Epithelial cell of esophagus (primary cell): Measurements from ENCODE around the gene OVCA2.

Source experiments
- DNase-seq: peaks from one replicate; pipeline ENCODE4 v3.0.0; 2010; ENCODE audit warnings: low read depth
- H3K4me3 ChIP-seq: 2 replicates; pipeline ENCODE4 v1.5.1; 2011; ENCODE audit warnings: mild to moderate bottlenecking, low read length, control low read depth
- TF ChIP-seq, protein P1 (sequence below): IDR thresholded peaks from 2 replicates; pipeline ENCODE4 v1.5.1; 2011; ENCODE audit warnings: low read depth, mild to moderate bottlenecking, low read length, control low read depth, inconsistent platforms; ENCODE audit not compliant: insufficient read depth; ENCODE audit errors: missing control alignments

The OVCA2 gene

DNA sequence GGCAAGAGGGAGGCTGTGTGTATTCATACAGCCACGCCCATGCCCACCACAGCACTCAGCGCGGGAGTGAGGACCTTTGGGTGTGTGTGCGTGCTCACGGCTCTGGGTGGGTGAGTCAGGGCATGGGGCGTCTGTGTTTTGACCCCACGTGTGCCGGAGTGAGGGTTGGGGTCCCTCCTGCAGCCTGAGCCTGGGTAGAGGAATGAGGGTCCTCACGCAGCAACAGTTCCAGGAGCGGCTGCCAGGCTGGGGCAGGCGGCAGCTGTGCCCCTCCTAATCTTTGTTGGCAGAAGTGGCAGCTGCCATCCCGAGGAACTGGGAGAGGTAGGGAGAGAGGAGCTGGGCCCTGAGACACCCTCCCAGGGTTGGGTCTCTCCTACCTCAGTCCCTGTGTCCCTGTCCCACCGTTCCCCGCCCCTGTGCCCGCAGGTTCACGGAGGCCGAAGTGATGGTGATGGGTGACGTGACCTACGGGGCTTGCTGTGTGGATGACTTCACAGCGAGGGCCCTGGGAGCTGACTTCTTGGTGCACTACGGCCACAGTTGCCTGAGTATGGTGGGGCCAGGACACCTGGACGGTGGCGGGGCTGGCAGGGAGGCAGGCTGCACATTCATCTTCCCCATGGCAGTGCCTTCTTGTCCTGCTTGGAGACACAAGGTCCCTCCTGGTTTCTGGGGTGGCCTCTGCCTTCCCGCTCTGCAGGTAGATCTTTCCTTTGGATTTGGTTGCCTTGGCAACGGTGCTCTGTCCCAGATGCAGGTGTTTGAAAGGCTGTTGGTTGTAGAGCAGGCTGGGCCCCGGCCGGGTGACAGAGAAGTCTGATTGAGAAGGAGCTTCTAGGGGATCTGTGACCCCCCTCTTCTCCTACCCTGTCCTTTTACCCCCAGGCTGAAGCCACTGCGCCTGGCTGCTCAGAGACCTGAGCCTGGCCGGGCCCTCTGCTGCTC is 6.0 kb upstream of the OVCA2 start:
- no peak overlapping the region for H3K4me3 ChIP-seq
- no peak for DNase-seq
- TF ChIP-seq, protein P1, sequence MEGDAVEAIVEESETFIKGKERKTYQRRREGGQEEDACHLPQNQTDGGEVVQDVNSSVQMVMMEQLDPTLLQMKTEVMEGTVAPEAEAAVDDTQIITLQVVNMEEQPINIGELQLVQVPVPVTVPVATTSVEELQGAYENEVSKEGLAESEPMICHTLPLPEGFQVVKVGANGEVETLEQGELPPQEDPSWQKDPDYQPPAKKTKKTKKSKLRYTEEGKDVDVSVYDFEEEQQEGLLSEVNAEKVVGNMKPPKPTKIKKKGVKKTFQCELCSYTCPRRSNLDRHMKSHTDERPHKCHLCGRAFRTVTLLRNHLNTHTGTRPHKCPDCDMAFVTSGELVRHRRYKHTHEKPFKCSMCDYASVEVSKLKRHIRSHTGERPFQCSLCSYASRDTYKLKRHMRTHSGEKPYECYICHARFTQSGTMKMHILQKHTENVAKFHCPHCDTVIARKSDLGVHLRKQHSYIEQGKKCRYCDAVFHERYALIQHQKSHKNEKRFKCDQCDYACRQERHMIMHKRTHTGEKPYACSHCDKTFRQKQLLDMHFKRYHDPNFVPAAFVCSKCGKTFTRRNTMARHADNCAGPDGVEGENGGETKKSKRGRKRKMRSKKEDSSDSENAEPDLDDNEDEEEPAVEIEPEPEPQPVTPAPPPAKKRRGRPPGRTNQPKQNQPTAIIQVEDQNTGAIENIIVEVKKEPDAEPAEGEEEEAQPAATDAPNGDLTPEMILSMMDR: no peak

DNA sequence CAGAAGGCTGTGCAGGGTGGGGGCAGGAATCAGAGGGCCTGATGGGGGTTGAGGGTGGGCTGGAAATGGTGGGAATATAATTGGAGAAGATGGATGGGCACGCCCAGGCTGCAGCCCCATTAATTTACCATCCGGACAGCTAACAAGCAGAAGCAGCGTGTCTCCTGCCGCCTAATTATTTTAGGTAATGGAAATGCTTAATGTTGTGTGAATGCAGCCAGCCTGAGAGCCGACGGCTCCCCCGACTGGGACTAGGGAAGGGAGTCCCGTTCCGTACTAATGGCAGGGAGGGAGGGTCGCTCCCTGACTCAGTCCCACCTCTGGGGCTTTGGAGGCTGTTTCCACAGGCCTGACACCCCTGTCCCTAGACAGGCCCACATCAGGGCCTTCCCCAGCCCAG is 4.7 kb upstream of the OVCA2 start:
- DNase-seq: no peak
- TF ChIP-seq, protein P1: no peak
- H3K4me3 ChIP-seq: no peak overlapping the region

DNA sequence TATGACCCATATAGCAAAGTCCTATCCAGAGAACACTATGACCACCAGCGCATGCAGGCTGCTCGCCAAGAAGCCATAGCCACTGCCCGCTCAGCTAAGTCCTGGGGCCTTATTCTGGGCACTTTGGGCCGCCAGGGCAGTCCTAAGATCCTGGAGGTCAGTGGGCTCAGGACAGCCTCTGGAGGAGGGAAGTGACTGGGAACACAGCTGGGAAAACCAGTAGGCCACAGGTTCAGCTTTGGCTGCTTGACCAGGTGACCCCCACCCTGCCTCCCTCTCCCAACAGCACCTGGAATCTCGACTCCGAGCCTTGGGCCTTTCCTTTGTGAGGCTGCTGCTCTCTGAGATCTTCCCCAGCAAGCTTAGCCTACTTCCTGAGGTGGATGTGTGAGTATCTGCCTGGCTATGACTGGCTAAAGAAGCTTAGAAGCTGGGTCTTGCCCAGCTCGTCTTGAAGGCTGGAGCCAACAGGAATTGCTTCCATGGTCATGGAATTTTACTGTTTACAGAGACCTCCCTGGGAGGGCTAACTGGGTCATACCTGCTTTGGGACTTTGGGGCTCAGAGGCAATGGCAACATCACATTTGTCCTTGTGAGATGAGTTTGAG is 1.5 kb upstream of the OVCA2 start:
- DNase-seq: no peak
- TF ChIP-seq, protein P1: no peak
- no peak overlapping the region for H3K4me3 ChIP-seq

DNA sequence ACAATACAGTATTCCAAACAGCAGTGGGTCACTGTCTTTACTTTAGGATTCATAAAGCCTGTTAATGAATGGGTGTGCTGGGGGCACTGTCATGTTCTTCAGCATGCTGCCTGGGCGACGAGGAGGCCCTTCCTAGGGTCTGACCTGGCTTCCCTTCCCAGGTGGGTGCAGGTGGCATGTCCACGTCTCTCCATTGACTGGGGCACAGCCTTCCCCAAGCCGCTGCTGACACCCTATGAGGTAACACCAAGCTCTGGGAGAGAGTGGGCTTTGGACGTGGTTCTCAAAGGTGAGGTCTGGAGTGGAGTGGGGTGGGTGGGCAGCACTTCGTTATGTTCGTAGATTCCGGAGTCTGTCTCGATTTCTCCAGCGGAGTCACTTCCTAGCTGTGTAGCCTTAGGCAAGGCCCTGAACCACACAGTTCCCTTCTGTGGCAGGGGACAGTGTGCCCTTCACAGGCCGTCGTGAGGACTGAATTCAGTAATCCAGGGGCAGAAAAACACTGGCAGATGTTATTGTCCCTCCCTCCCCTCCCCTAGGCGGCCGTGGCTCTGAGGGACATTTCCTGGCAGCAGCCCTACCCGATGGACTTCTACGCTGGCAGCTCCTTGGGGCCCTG is 771 bp upstream of the OVCA2 start:
- DNase-seq: no peak
- peak overlapping the region; percentile 89 for H3K4me3 ChIP-seq
- TF ChIP-seq, protein P1: no peak

DNA sequence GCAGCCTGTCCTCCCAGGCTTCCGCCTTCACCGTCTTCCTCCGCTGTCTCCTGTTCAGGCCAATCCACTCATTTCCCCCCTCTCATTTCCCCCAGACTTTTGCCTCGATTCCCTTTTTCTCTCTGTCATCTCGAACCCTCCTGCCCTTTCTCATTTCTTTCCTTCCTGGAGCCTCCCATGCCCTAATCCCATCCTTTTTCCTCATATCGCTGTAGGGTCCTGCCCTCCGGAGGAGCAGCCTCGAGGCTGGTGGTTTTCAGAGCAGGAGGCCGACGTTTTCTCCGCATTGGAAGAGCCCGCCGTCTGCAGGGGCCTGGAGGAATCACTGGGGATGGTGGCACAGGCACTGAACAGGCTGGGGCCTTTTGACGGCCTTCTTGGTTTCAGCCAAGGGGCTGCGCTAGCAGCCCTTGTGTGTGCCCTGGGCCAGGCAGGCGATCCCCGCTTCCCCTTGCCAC is 597 bp downstream of the OVCA2 start:
- DNase-seq: no peak
- TF ChIP-seq, protein P1: peak; percentile 30
- peak overlapping the region; percentile 89 for H3K4me3 ChIP-seq

DNA sequence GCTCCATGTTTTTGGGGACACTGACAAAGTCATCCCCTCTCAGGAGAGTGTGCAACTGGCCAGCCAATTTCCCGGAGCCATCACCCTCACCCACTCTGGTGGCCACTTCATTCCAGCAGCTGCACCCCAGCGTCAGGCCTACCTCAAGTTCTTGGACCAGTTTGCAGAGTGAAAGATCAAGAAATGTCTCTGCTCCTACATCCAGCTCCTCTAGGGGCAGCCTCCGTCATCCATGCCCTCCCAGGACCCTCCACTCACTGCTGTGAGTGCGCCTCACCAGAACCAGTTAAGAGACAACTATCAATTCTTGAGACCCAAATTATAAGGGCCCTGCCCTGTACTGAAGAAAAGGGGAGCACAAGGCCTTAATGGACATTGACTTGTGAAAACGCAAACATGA is 1.1 kb downstream of the OVCA2 start:
- TF ChIP-seq, protein P1: no peak

More for the DNA sequence above, 1.1 kb downstream of the OVCA2 start:
- DNase-seq: no peak
- H3K4me3 ChIP-seq: peak overlapping the region; percentile 89
